Measurements from ENCODE around the gene PFN3. TPM values are rescaled to one million over a fixed set of nuclear protein-coding genes. Genes with fewer than 3 reads are reported as not detected.
"Not testable (repeated sequence)": the region's sequence is repeated elsewhere in the genome, so short reads cannot be mapped to it uniquely, and the experiment has no call there.

The PFN3 gene
- total and polyA plus RNA-seq, 2 of the 13 experiments (the other 11 are each of a cell fraction or from before 2014, with no cell fraction given), result not detected

- WGBS (ENCODE audit: low lambda C conversion rate), result 76% methylated on average over 5 of the region's 5 CpGs
- in situ Hi-C loops (cut with HindIII; ENCODE audit: extremely low pct_ligation_motif_present, low pct_unique_long_range_greater_than_20kb), result not testable (repeated sequence)
These were observed 24.9 kb downstream of the PFN3 start for GRCh38 chr5:177375516-177375915.

GRCh38 chr5:177374211-177374610 lies 26.2 kb downstream of the PFN3 start:
- Histone ChIP-seq H4K20me1 (ENCODE audit: insufficient read depth, low read length) (no peaks in the 10 kb centered on the region), H3K4me2 (ENCODE audit: low read depth, low read length) (no peak overlapping the region), H3K79me2 (ENCODE audit: insufficient read depth, low read length) (peaks cover 8% of the 10 kb centered on the region), H3K27ac (ENCODE audit: extremely low read length, insufficient read depth, low read length) (no peak overlapping the region), H3K36me3 (replicated peaks in 1 of 2; ENCODE audit: control insufficient read depth in 1 of 2, insufficient read depth in 2 of 2, low read length in 2 of 2) (0 out of 5 replicates have a peak, but pooled peaks cover 0 to 4% of the 10 kb centered on the region in 2 experiments), H3K9me3 (ENCODE audit: low read length) (no peaks in the 10 kb centered on the region), H3K27me3 (ENCODE audit: control insufficient read depth in 1 of 2, insufficient read depth in 2 of 2, low read length in 2 of 2) (no peaks in the 10 kb centered on the region; a peak in 1 of 5 replicates), H3K4me1 (ENCODE audit: insufficient read depth, low read length) (peaks cover 83% of the 10 kb centered on the region), H3K9ac (ENCODE audit: insufficient read depth, low read depth, low read length) (no peak overlapping the region), H2AFZ (ENCODE audit: low read length) (no peak overlapping the region), H3K4me3 (replicated peaks in 1 of 3; ENCODE audit: insufficient read depth in 1 of 3, low read depth in 2 of 3, low read length in 3 of 3) (no peak overlapping the region)
- 94% methylated on average over 5 of the region's 5 CpGs for WGBS (ENCODE audit: low lambda C conversion rate)
- CTCF ChIA-PET (ENCODE audit: low intra/inter-chr PET ratio, low total read pairs), result no interaction called here
- intact Hi-C loops (cut with micrococcal nuclease; ENCODE audit: unreplicated experiment) (no loop called here), in situ Hi-C loops (cut with HindIII; ENCODE audit: extremely low pct_ligation_motif_present, low pct_unique_long_range_greater_than_20kb) (loop anchor here (25.0 kb wide), 1 partner anchor 837 kb away; the partner anchor contains the start of genes CDHR2 and RNF44)
- no peak for FAIRE-seq
- no peak for DNase-seq (ENCODE audit: low spot score)
- no peak for ATAC-seq
- POLR2A ChIA-PET, result no interaction called here
- BruUV-seq (replicated peaks), result no TSS peak
- TF ChIP-seq ZNF256 (CRISPR knock-in tag; conservative IDR thresholded peaks at IDR 0.05) (no peak), ARNT (IDR thresholded peaks at IDR 0.05) (no peak), SALL1 (CRISPR knock-in tag; IDR thresholded peaks at IDR 0.05) (no peak), ZNF646 (CRISPR knock-in tag; IDR thresholded peaks at IDR 0.05) (no peak), ZNF883 (CRISPR knock-in tag; IDR thresholded peaks at IDR 0.05; ENCODE audit: not compliant biosample characterization) (no peak), ZNF746 (CRISPR knock-in tag; IDR thresholded peaks at IDR 0.05) (no peak), ZNF362 (CRISPR knock-in tag; IDR thresholded peaks at IDR 0.05; ENCODE audit: borderline replicate concordance) (no peak), CAMTA2 (CRISPR knock-in tag; IDR thresholded peaks at IDR 0.05; ENCODE audit: borderline replicate concordance) (no peak)

More at GRCh38 chr5:177375516-177375915, 24.9 kb downstream of the PFN3 start:
- H3K4me2 ChIP-seq (ENCODE audit: low read depth, low read length); ATAC-seq; H4K20me1 ChIP-seq (ENCODE audit: insufficient read depth, low read length); CTCF ChIA-PET (ENCODE audit: low intra/inter-chr PET ratio, low total read pairs); DNase-seq (ENCODE audit: low spot score); H3K27me3 ChIP-seq (ENCODE audit: control insufficient read depth in 1 of 2, insufficient read depth in 2 of 2, low read length in 2 of 2); H3K27ac ChIP-seq (ENCODE audit: extremely low read length, insufficient read depth, low read length); H3K79me2 ChIP-seq (ENCODE audit: insufficient read depth, low read length); intact Hi-C loops (cut with micrococcal nuclease; ENCODE audit: unreplicated experiment); BruUV-seq (replicated peaks); FAIRE-seq; H3K36me3 ChIP-seq (replicated peaks in 1 of 2; ENCODE audit: control insufficient read depth in 1 of 2, insufficient read depth in 2 of 2, low read length in 2 of 2); H2AFZ ChIP-seq (ENCODE audit: low read length); H3K9ac ChIP-seq (ENCODE audit: insufficient read depth, low read depth, low read length); H3K9me3 ChIP-seq (ENCODE audit: low read length); H3K4me3 ChIP-seq (replicated peaks in 1 of 3; ENCODE audit: insufficient read depth in 1 of 3, low read depth in 2 of 3, low read length in 3 of 3): not testable (repeated sequence)
- POLR2A ChIA-PET, result interaction anchor here (0.8 to 1.2 kb wide), 2 partner anchors 9 to 73 kb away, joined by 3 to 4 read pairs; no protein-coding TSS in a partner anchor
- peaks cover 83% of the 10 kb centered on the region for H3K4me1 ChIP-seq (ENCODE audit: insufficient read depth, low read length)

Data from HepG2 (cell line).